A673 (cell line): Measurements from ENCODE around the gene PLXNB3. TPM values are rescaled to one million over a fixed set of nuclear protein-coding genes. Genes with fewer than 3 reads are reported as not detected.

Source experiments
- BruUV-seq: library from RNA; stranded (reverse); fragments of 400-500 nt; replicated peaks from 2 replicates; lab custom pipeline; 2021; lab: Mats Ljungman, UMichigan
- CTCF ChIA-PET: fragments of 300-600 bp; sonication (Branson Sonifier 250); formaldehyde crosslinking; loops from one replicate; lab custom pipeline; 2022; ENCODE audit warnings: antibody characterized with exemption; lab: Charles Lee
- POLR2A ChIA-PET: fragments of 300-600 bp; sonication (Branson Sonifier 250); formaldehyde crosslinking; loops from one replicate; lab custom pipeline; 2022; ENCODE audit warnings: antibody characterized with exemption; ENCODE audit not compliant: low non-redundant PET; lab: Charles Lee
- DNase-seq: peaks from one replicate; pipeline ENCODE4 v3.0.0-alpha.2; 2015; ENCODE audit warnings: low spot score
- H3K27ac ChIP-seq: fragments of 200-600 bp; sonication (generic); 2 replicates; pipeline ENCODE4 v1.5.1; 2016; ENCODE audit warnings: mixed run types, low read depth, mild to moderate bottlenecking, mixed read lengths, antibody characterized with exemption, low read length; ENCODE audit not compliant: poor library complexity, severe bottlenecking
- H3K27me3 ChIP-seq: fragments of 200-600 bp; sonication (generic); replicated peaks from 2 replicates; pipeline ENCODE4 v1.6.1; 2017; ENCODE audit warnings: mixed run types, low read depth, mild to moderate bottlenecking, mixed read lengths, antibody characterized with exemption, low read length; ENCODE audit not compliant: insufficient read depth, poor library complexity
- H3K36me3 ChIP-seq: fragments of 200-600 bp; sonication (generic); 2 replicates; pipeline ENCODE4 v1.6.1; 2016; ENCODE audit warnings: mixed run types, mild to moderate bottlenecking, mixed read lengths, antibody characterized with exemption, low read length; ENCODE audit not compliant: insufficient read depth, poor library complexity, severe bottlenecking
- H3K4me1 ChIP-seq: fragments of 200-600 bp; sonication (generic); 2 replicates; pipeline ENCODE4 v1.6.1; 2017; ENCODE audit warnings: mixed run types, mild to moderate bottlenecking, mixed read lengths, antibody characterized with exemption, low read length; ENCODE audit not compliant: insufficient read depth, poor library complexity, severe bottlenecking
- H3K4me3 ChIP-seq: fragments of 200-600 bp; sonication (generic); 2 replicates; pipeline ENCODE4 v1.5.1; 2016; ENCODE audit warnings: low read depth, mixed run types, mild to moderate bottlenecking, mixed read lengths, low read length; ENCODE audit not compliant: poor library complexity, severe bottlenecking
- H3K9me3 ChIP-seq: fragments of 200-600 bp; sonication (generic); 2 replicates; pipeline ENCODE4 v1.6.1; 2016; ENCODE audit warnings: mixed run types, low read depth, mild to moderate bottlenecking, mixed read lengths, antibody characterized with exemption, low read length; ENCODE audit not compliant: poor library complexity, severe bottlenecking
- EZH2 ChIP-seq: fragments of 200-600 bp; sonication (generic); IDR thresholded peaks from 2 replicates; pipeline ENCODE4 v1.6.1; 2017; ENCODE audit warnings: borderline replicate concordance, low read depth, mild to moderate bottlenecking, mixed read lengths, antibody characterized with exemption, low read length; ENCODE audit not compliant: poor library complexity, severe bottlenecking
- intact Hi-C: fragments of 100-400 bp; cut with micrococcal nuclease; formaldehyde crosslinking; loops from one replicate; pipeline ENCODE4 v1.10.0; 2022; ENCODE audit not compliant: unreplicated experiment
- total RNA-seq: library from RNA; stranded (reverse); gene quantifications from 2 replicates; pipeline ENCODE4 v1.2.3, GENCODE V29; 2021
- TF ChIP-seq, protein P1 (sequence below): fragments of 300-800, 200-600 bp; sonication (generic); conservative IDR thresholded peaks from 2 replicates; pipeline ENCODE4 v1.5.1; 2017; ENCODE audit warnings: low read depth, mild to moderate bottlenecking, antibody characterized with exemption, low read length, moderate library complexity, mixed read lengths

Gene PLXNB3
- total RNA-seq, 1 experiment from 2014 or later = not detected

DNA sequence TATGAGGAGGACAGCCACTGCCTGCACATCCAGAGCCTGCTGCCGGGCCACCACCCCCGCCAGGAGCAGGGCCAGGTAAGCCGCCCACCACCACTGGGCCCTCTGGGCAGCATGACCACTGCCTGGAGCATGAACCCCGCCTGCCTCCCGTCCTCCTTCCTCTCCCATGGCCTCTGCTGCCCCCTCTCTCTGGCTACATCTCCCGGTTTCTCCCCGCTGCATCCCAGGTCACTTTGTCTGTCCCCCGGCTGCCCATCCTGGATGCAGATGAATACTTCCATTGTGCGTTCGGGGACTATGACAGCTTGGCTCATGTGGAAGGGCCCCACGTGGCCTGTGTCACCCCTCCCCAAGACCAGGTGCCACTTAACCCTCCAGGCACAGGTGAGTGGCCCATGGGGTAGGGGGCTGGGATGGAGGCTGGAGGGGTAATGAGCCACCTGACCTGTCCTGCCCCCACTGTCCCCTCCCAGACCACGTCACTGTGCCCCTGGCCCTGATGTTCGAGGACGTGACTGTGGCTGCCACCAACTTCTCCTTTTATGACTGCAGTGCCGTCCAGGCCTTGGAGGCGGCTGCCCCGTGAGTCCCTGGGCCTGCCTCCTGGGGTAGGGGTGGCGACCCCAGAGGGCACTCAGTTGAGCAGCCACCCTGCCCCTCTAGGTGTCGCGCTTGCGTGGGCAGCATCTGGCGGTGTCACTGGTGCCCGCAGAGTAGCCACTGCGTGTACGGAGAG lies 6.0 kb downstream of the PLXNB3 start:
- ChIA-PET POLR2A (no interaction called here), CTCF (no interaction called here)
- intact Hi-C loops = no loop called here

DNA sequence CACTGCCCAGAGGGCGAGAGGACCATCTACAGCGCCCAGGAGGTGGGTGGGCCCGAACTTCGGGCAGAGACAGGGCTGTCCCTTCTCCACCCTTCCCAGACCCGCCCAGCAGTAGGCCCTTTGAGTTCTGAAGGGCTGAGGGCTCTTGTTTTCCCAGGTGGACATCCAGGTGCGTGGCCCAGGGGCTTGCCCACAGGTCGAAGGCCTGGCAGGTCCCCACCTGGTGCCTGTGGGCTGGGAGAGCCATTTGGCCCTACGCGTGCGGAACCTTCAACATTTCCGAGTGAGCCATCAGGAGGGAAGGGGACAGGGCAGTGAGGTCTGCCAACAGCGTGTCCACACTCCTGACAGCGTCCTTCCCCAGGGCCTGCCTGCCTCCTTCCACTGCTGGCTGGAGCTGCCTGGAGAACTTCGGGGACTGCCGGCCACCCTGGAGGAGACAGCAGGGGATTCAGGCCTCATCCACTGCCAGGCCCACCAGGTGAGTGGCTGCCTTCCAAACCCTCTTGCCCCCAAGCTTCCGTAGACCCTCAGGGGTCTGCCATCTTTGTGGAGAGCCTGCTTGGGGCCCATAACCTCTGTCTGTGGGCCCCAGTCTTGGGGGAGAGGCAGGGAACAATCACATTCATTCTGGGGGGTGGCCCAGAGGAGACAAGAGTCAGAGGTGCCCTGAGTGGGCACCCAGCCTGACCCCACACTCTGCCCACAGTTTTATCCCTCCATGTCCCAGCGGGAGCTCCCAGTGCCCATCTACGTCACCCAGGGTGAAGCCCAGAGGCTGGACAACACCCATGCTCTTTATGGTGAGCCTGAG lies 6.8 kb downstream of the PLXNB3 start:
- TF ChIP-seq EZH2 = no peak
- TF ChIP-seq, protein P1, sequence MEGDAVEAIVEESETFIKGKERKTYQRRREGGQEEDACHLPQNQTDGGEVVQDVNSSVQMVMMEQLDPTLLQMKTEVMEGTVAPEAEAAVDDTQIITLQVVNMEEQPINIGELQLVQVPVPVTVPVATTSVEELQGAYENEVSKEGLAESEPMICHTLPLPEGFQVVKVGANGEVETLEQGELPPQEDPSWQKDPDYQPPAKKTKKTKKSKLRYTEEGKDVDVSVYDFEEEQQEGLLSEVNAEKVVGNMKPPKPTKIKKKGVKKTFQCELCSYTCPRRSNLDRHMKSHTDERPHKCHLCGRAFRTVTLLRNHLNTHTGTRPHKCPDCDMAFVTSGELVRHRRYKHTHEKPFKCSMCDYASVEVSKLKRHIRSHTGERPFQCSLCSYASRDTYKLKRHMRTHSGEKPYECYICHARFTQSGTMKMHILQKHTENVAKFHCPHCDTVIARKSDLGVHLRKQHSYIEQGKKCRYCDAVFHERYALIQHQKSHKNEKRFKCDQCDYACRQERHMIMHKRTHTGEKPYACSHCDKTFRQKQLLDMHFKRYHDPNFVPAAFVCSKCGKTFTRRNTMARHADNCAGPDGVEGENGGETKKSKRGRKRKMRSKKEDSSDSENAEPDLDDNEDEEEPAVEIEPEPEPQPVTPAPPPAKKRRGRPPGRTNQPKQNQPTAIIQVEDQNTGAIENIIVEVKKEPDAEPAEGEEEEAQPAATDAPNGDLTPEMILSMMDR = no peak
- ChIA-PET CTCF (no interaction called here), POLR2A (no interaction called here)
- Histone ChIP-seq H3K4me3 (no peak overlapping the region), H3K36me3 (no peaks in the 10 kb centered on the region), H3K4me1 (no peaks in the 10 kb centered on the region), H3K9me3 (no peaks in the 10 kb centered on the region), H3K27ac (no peak overlapping the region), H3K27me3 (no peaks in the 10 kb centered on the region)
- intact Hi-C loops = no loop called here
- no peak for DNase-seq
- no TSS peak for BruUV-seq

More for the DNA sequence above, 6.0 kb downstream of the PLXNB3 start:
- Histone ChIP-seq H3K27me3 (no peaks in the 10 kb centered on the region), H3K9me3 (no peaks in the 10 kb centered on the region), H3K4me3 (no peak overlapping the region), H3K4me1 (no peaks in the 10 kb centered on the region), H3K36me3 (no peaks in the 10 kb centered on the region), H3K27ac (no peak overlapping the region)
- DNase-seq = no peak
- no peak for TF ChIP-seq EZH2
- TF ChIP-seq, protein P1 = no peak
- BruUV-seq = no TSS peak

DNA sequence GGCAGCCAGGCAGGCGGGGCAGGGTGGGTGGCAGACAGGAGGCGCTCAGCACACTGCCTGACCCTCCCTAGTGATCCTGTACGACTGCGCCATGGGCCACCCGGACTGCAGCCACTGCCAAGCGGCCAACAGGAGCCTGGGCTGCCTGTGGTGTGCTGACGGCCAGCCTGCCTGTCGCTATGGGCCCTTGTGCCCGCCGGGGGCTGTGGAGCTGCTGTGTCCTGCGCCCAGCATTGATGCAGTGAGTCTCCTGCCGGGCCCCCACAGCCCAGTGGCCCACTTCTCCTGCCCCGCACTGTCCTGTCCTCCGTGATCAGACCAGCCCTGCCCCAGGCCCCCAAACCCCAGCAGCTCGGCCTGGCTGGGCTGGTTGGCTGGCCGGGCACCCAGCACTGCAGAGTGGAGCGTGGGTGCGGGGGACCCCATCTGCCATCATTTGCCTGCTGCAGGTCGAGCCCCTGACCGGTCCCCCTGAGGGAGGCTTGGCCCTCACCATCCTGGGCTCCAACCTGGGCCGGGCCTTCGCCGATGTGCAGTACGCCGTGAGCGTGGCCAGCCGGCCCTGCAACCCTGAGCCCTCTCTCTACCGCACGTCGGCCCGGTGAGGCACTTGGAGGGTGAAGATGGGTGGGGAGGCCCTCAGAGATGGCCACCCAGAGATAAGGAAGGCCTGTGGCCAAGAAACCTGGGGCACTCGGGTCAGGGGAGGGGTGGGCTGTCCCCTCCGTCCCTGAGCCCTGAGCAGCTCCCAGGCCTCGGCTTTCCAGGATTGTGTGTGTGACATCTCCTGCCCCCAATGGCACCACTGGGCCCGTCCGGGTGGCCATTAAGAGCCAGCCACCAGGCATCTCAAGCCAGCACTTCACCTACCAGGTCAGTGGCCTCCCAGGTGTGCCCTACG lies 7.6 kb downstream of the PLXNB3 start:
- TF ChIP-seq, protein P1 = no peak
- TF ChIP-seq EZH2 = no peak

More for the DNA sequence above, 7.6 kb downstream of the PLXNB3 start:
- Histone ChIP-seq H3K27ac (no peak overlapping the region), H3K9me3 (no peaks in the 10 kb centered on the region), H3K4me3 (no peak overlapping the region), H3K4me1 (no peaks in the 10 kb centered on the region), H3K36me3 (no peaks in the 10 kb centered on the region), H3K27me3 (no peaks in the 10 kb centered on the region)
- POLR2A ChIA-PET = interaction anchor here (0.6 kb wide), 1 partner anchor 175 kb away, joined by 4 read pairs; no protein-coding TSS in a partner anchor
- CTCF ChIA-PET = no interaction called here
- intact Hi-C loops = no loop called here
- no TSS peak for BruUV-seq
- DNase-seq = no peak
